Smooth muscle cell of the pulmonary artery (primary cell): ENCODE measurements around the gene GRIK2. TPM values are rescaled to one million over a fixed set of nuclear protein-coding genes. Genes with fewer than 3 reads are reported as not detected.

ENCODE experiments used
- total RNA-seq: library from RNA; depleted of rRNA; stranded (reverse); fragments of >200 nt; gene quantifications from 2 replicates; pipeline ENCODE4 v1.2.3, GENCODE V29; 2014

Gene GRIK2
- 0.89 and 2.6 TPM in 2 replicates for total RNA-seq

DNA sequence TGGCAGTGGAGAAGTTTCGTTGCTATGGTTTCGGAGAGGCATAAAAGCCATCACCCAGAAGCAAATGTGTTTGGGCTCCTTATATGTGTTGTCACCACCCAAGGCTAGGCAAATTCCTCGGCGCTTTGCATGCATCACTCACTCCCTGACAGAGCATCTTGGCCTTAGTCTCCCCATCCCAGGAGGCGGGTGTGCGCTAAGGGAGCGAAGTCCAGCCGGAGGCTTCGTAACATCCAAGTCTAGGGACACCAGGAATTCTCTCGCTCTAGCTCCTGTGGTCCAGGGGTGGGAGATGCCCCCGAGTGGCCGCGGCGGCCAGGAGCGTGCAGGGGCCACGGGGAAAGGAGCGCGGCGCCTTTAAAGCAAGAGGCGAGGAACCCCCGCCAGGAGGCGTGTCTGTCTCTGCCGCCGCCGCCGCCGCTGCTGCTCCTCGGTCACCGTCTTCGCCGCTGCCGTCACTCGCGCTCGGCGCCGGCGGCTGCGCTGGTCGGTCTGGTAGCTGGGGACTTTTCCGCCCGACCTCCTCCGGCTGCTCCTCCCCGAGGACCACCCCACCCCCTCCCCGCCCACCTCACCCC lies at the start of gene GRIK2:
GRIK2 (plus strand) TSS at position 458 of the 578 bp plus-strand sequence.

